Lower leg skin (tissue), 3 donors: ENCODE results near the gene ZDHHC14.

ENCODE experiments used
- POLR2A ChIP-seq, 2 donors: fragments of 450-650 bp; IDR thresholded peaks; one replicate each; pipeline ENCODE4 v1.6.1; 2016 to 2017; ENCODE audit warnings: antibody characterized with exemption in 2 of 2, mild to moderate bottlenecking in 1 of 2, moderate library complexity in 1 of 2
- TF ChIP-seq, protein P1 (sequence below), 3 donors: fragments of 450-650 bp; IDR thresholded peaks; one replicate each; pipeline ENCODE4 v1.5.1; 2016; ENCODE audit warnings: antibody characterized with exemption in 3 of 3, mild to moderate bottlenecking in 3 of 3, moderate library complexity in 2 of 3

- TF ChIP-seq, protein P1, sequence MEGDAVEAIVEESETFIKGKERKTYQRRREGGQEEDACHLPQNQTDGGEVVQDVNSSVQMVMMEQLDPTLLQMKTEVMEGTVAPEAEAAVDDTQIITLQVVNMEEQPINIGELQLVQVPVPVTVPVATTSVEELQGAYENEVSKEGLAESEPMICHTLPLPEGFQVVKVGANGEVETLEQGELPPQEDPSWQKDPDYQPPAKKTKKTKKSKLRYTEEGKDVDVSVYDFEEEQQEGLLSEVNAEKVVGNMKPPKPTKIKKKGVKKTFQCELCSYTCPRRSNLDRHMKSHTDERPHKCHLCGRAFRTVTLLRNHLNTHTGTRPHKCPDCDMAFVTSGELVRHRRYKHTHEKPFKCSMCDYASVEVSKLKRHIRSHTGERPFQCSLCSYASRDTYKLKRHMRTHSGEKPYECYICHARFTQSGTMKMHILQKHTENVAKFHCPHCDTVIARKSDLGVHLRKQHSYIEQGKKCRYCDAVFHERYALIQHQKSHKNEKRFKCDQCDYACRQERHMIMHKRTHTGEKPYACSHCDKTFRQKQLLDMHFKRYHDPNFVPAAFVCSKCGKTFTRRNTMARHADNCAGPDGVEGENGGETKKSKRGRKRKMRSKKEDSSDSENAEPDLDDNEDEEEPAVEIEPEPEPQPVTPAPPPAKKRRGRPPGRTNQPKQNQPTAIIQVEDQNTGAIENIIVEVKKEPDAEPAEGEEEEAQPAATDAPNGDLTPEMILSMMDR (IDR thresholded peaks at IDR 0.05): no peak
- TF ChIP-seq POLR2A (IDR thresholded peaks at IDR 0.05): no peak
Measured at GRCh38 chr6:157528931-157529653, 148.1 kb downstream of the ZDHHC14 start.
